HG03025 (cell line): Measurements from ENCODE around the gene RS1.

Source experiments
- ATAC-seq: cut with Tn5 transposase; IDR thresholded peaks from one replicate; pipeline ENCODE4 v1.9.1; 2021; ENCODE audit warnings: mild to moderate bottlenecking, moderate library complexity; ENCODE audit not compliant: unreplicated experiment, low FRiP score

RS1 gene

DNA sequence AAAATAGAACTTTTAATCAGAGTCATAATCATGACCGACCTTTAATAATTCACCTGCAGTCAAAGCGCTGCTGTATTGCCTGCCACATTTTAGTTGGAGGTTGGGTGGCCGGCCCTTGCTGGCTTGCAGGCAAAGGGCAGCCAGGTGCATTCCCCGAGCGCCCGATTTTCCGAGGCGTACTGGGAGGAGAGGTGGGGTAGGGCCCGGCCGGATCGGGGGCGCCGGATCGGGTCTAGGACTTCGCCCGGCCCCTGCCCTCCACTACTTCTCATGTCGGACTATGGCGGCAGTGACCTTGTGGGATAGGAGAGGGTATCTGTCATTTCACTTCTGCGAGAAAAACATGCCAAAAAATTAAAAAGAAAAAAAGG, 2.5 kb upstream of the RS1 start:
- peak; percentile 45 for ATAC-seq

DNA sequence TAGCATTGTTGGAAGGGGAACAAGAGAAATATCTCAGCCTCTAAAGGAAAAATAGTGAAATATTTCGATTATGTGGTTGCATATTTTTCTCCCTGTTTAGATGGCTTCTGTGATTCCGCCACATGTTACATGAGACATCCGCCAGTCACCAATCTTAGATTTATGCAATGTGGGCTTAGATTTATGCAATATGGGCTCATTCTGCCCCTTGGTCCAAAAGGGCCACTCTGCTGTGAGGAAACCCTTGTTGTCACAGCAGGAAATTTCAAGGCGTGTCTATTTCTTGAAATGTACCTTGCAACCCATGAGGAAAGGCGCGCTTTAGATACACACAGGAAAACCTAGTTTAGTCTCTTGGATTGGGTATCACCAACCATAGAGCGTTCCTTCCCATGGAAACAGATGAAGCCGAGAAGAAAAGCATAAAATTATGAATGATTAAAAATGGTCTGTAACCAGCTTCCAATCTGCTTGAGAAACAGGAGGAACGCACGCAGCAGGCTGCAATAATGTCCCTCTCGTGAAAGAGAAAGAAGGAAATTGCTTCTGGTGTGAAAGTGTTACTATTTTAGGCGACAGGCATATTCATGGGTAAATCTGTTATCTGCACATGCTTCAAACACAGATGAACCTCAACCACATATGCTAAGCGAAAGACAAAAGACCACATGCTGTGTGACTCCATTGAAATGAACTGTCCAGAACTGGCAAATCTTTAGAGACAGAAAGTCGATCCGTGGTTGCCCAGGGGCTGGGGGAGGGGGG, 3.7 kb downstream of the RS1 start:
- ATAC-seq: no peak

DNA sequence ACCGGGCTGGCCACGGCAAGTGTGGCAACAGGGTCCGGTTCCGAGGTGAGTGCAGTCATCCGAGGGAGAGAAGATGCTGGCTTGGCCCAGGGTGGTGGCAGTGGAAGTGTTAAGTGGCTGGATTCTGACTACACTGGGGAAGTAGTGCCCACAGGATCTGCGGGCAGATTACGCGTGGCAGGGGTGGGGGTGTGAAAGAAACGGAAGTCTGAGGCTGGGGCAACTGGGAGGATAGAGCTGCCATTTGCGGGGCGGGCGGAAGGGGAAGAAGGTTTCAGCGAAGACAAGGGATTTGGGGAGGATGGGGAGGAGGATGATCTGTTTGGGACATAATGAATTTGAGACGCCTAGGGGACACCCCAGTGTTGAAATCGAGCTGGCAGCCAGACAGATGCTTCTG, 5.3 kb downstream of the RS1 start:
- no peak for ATAC-seq

DNA sequence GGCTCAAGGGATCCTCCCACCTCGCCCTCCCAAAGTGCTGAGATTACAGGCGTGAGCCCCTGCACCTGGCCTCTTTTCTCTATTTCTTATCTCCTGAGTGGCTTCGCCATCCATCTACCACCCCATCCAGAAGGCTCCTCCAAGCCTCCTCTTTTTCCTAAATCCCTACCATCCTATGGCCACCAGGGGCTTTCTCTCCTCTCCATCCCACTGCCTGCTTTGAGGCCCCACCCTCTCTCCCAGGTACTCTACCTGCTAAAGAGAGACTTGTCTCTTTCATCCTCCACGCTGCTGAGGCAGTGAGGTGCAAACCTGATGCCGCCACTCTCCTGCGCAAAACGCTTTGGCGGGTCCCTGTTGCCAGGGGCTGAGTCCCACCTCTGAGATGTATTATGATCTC, 7.0 kb downstream of the RS1 start:
- no peak for ATAC-seq

DNA sequence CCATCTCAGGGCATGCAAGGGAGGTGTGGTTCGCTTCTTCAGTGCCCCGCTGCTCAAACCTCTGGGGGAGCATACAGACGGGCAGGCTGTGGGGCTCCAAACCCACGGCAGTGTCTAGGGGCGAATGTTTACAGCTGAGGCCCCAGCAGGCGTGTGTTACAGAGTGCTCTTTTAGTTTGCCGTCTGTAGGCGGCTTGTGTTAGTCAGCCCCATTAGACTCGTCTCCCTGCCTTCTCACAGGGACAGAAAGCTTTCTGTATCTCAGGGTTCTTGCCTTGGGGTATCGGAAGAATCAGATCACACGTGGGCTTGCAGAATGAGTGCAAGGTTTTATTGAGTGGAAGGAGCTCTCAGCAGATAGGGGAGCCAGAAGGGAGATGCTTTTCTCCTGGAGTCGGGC, 10.6 kb downstream of the RS1 start:
- ATAC-seq: no peak

DNA sequence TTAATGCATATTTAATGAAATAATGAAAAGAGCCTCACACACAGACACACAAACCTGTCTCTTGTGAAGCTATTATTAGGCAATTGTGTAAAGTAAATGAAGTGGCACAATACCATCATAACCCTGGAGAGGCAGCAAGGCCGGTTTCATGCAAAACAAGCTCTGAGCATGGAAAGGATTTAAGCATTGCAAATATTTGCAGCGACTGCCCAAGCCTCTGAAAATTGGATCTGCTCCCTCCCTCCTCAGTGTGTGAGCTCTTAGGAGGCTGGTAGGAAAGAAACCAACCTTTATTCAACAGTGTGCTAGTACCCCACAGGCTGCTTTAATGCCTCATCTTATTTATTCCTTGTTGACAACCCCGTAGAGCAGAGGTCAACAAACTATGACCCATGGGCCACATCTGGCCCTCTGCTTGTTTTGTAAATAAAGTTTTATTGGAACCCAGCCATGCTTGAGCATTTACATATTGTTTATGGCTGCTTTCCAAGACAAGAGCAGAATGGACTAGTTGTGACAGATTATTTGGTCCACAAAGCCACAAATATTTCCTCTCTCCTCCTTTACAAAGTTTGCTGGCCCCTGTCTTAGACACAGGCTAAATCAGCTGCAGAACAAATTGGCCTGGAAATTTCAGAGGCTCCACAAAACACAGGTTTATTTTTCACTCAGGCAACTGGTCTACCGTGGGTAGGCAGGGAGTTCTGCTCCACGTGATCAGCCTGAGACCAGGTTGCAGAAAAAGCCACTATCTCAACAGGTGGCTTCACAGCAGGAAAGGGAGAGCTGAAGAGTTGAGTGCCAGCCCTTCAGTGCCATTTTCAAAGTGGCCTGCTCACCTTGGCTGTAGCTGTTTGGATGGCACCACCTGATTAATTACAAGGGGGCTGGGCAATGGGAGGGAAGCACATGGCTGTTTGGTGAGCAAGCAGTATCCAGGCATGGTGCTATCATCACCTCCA, 16.8 kb downstream of the RS1 start:
- ATAC-seq: no peak

DNA sequence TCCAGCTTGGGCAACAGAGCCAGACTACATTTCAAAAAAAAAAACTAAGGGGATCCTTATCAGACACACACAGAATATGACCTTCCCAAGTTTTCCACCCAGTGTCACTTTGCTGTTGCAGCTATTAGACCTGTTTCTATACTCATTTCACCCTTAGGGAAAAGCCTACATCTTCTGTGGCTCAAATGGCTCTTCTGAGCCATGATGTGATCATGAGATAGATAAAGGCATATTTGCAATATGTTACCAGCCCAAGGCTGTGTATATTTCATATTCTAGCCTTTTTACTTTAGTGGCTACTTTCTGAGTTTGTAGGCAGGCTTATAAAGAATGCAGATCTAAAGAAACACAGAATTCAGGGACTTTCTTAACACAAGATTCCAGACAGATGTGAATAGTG, 19.3 kb downstream of the RS1 start:
- no peak for ATAC-seq

DNA sequence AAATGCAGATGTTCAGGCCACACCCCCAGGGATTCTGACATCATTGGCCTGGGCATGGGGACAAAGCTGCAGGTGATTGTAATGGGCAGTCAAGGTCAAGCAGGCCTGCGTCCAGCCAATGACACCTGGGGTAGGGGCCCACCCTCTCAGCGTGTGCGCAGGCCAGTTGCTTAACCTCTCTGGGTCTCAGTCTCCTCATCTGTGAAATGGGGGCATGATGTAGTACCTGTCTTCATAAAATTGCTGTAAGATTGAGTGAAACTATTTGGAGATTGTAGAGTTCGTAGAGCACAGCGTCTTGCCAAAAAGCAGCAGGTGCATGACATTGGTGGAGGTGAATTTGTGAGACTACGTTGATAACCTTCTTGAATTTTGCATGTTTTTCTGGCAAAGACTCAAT, 21.2 kb downstream of the RS1 start:
- no peak for ATAC-seq

DNA sequence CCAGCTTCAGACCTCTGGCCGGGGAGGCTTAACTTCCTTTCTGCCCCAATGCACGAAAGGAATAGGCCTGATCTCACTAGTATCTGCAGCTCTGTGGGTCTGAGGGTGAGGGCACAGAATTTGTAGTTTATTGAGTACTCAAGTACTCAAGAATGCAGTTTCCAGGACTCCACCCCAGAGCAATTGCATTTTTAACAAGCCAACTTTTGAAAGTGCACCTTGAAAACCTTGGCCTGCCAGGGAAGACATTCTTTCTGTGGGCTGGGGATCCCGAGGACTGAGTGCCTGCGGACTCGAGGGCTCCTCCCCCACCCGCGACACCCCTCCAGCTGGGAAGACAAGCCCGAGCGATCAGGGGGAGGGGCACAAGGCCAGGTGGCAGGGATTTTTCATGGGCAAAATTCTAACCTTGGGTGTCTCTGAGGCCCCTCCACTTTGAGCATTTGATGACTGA, 22.4 kb downstream of the RS1 start:
- no peak for ATAC-seq

DNA sequence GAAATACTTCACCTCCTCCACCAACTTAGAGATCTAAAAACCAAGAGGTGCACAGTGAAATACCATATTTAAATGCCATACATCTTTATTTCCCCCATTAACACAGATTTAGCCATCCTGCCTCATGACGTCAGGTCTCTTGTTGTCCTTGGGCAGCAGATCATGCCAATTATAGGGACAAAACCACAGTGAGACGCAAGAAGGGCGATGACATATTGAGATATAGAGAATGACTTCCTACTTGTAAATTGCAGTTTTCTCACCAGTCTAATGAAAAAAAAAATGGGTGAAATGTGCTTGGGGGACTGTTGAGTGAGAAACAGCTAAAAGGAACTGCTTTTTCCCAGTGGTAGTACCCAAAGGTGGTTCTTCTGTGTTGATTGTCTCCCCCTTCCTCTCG, 24.3 kb downstream of the RS1 start:
- no peak for ATAC-seq

DNA sequence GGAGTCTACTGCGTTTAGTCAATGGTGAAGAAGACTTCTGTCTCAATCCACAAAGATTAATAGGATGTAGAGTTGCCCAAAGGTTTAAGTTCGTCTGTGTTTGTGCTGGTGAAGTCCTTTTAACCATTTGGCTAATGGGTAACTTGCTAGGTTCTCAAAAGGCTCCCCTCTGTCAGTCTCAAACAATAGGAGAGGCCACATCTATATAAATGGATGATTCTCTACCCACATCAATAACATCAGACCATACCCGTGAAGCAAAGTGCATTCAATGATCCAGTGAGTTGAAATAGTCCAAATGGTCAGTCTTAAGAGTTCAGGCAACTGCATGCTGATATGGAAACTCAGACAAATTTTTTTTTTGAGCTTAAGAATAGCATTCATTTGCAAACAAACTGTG, 28.1 kb downstream of the RS1 start:
- no peak for ATAC-seq

DNA sequence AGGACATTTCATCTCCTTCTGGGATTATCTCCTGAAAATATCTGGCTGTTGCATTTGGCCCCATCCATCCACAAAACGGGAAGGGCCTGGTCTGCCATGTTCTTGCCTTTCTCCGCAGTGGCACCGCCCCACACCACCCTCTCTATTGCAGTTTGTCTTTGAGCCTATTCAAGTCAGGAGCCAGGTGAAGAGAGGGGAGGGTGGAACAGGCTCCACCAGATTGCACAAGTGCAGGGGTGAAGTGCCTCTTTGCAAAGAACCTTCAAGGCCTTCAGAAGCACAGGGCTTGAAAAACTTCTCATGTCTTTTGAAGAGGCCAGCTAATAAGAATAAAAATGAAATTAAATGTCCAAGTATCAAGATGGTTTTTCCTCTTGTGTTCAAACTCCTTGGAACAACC, 28.7 kb downstream of the RS1 start:
- no peak for ATAC-seq

DNA sequence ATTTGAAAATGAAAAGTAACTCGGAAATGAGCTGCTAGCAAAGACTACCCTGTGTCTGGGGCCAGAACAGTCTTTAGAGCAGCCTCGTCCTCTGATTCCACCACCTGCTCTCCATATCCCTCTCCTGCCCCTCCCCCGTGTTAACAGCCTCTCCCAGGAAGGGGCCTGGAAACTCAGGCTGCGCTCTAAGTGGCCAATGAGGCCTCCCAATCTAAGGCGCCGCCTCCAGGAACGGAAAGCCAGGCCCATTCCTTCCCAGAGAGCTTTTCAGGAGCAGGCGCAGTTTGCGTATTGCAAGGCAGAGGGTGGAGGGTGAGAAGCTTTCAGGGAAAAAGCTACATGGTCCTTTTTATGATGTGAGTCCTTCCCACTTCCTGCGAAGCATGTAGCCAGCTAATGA, 31.2 kb downstream of the RS1 start:
- no peak for ATAC-seq

DNA sequence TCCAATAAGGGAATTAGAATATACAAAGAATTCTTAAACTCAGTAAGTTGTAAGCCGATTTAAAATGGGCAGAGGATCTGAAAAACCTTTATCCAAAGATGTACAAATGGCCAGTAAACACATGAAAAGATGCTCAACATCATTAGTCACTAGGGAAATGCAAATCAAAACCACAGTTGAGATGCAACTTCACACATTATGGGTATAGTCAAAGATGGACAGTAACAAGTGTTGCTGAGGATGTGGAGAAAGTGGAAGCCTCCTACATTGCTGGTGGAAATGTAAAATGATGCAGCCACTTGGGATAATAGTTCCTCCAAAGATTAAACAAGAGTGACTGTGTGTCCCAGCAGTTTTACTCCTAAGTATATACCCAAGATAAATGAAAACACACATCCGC, 32.6 kb downstream of the RS1 start:
- ATAC-seq: no peak

DNA sequence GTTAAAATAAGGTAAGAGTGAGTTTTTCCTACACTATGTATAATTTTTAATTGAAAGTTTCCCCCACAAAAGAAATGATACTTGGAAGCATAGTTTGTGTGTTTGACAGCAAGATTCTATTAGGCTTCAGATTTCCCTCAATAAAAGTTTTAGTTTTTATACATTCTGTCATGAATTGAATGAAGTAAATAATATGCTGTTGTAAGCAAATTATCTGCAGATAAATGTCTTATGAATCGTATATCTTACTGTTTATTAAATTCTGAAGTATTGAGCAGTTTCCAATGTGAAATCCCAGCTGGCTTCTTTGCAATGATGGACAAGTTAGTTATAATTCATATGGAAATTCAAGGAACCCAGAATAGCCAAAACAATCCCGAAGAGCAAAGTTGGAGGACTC, 33.5 kb downstream of the RS1 start:
- no peak for ATAC-seq

DNA sequence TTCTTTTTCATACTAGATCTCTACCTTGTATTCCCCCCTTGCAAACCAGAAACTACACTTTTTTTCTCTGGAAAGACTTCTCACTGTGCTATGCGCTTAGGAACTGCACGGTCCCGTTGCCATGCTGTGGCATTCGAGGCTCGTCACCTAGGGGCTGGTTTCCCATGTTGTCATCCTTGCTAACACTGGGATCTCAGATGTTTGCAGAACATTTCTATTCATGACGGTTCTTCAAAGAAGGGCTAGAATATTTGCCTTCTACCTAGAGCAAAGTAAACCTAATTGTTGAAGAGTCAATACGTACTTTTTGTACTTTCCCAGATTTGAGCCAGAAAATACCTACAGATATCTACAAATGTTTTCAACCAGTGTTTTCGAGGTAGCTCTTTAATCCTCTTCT, 41.0 kb downstream of the RS1 start:
- no peak for ATAC-seq

DNA sequence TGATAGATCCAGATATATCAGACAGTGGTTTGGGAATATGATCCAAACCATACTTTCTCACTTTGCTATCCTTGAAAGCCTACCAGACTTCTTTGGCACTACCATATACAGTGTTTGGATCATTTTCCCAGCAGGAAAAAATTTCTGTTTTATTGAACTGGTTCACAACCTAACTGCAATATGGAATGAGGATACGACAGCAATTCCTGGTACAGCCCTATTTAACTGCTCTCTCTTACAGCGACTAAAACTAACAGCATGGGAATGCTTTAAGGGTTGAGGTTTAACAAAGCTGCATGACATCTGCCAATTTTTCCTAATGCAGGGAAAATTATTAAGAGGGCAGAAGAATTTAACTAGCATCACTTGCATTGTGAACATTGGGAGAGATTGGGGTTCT, 47.3 kb downstream of the RS1 start:
- ATAC-seq: no peak

DNA sequence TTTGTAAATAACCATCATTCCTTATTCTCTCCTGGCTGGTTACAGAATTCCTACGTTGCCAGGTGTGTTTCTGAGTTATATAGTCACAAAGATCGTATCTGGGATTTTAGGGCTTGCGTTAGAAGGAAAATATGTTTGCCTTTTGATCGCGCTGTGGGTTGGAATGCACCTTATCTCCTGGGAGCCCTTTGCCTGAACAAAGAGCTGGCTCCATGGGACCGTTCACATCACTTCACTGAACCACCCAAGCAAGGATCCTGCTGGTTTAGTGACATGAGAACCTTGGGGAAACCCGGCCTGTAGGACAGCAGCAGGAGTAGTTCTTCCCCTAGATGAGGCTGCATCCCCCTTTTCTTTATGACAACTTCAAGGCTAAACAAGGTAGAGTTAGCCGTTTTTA, 51.6 kb downstream of the RS1 start:
- no peak for ATAC-seq

DNA sequence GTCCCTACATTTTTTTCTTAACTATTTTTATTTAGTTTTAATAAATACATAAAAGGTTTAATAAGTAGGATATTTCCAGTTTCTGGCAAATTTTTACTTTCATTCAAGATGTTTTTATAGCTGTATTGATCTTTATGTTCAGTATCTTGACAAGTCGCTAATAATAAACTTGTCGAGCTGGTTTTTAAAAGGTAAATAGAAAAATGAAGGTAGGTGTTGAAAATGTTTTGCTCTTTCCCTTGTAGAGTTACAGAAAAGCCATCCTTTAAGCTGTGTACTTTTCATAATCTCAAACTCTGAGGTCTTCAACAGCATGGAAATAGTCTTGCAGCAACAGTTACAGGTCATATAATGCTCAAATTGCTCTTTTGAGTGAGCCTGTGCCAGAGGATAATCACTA, 52.6 kb downstream of the RS1 start:
- no peak for ATAC-seq

DNA sequence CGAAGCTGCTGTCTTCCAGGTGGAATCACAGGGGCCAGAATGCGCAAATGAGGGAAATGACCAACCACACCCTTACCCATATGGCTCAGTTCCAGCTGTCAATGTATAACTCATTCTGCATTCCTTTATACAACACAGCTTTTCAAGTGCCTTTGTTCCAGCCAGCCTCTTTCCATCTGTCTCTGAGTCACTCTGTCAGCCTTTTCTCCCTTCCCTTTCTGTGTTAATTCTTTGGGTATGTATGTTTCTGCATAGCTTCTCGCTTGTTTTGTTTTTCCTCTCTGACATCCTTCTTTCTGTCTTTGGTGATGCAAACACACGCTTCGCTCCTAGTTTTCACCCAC, 54.5 kb downstream of the RS1 start:
- no peak for ATAC-seq

DNA sequence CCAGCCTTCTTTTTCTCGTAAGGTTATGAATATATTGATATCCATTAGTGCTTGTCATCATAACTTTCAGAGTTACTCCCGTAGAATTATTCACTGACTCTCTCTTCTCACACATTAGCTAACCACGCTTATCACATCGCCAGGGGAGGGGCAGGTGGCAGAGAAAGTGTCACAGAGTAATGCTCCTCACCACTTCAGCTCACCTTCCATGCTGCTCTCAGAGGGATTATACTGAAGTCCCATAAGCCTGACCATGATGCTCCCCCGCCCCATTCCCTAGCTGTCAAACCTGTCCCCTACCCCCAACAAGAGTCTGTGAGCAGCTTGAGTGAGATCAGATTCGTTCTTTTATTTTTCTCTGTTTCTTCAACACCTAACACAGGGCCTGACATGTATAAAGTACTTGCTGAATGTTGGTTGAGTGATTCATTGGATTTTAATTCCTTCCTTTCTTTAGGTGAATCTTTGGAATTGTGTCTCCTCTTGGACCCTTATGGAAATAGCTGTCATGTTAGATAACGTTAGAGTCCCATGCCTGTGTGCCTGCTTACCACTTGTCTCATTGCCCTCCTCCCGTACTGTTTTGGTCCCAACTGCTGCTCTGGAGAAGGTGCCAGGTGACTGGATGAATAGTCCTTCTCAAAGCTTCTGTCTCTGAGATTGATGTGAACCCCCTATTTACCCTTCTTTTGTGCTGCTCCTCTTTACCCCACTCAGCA, 55.1 kb downstream of the RS1 start:
- ATAC-seq: no peak
